NCI-H2029 (cell line): ENCODE data around the gene PKHD1.

Experiments
- DNase-seq: peaks from one replicate; lab custom pipeline; 2025; lab: John Stamatoyannopoulos, UW

Gene PKHD1

GRCh38 chr6:51793393-51793792 lies 294.0 kb downstream of the PKHD1 start:
- no peak for DNase-seq

- DNase-seq, result no peak
Observed at GRCh38 chr6:51792273-51793030, 295.0 kb downstream of the PKHD1 start.

- DNase-seq, result no peak
Observed at GRCh38 chr6:51790946-51791345, 296.5 kb downstream of the PKHD1 start.

- no peak for DNase-seq
Observed at GRCh38 chr6:51788121-51788520, 299.3 kb downstream of the PKHD1 start.

- no peak for DNase-seq
Observed at GRCh38 chr6:51778666-51779065, 308.7 kb downstream of the PKHD1 start.

- no peak for DNase-seq
Observed at GRCh38 chr6:51777618-51778017, 309.8 kb downstream of the PKHD1 start.

- DNase-seq, result no peak
Observed at GRCh38 chr6:51775942-51776860, 311.2 kb downstream of the PKHD1 start.

GRCh38 chr6:51768087-51768486 lies 319.3 kb downstream of the PKHD1 start:
- no peak for DNase-seq

GRCh38 chr6:51765230-51765629 lies 322.2 kb downstream of the PKHD1 start:
- DNase-seq, result no peak

- no peak for DNase-seq
Observed at GRCh38 chr6:51753635-51754034, 333.8 kb downstream of the PKHD1 start.

- no peak for DNase-seq
Observed at GRCh38 chr6:51743999-51744398, 343.4 kb downstream of the PKHD1 start.

GRCh38 chr6:51740658-51741057 lies 346.8 kb downstream of the PKHD1 start:
- no peak for DNase-seq

GRCh38 chr6:51738614-51739013 lies 348.8 kb downstream of the PKHD1 start:
- no peak for DNase-seq

GRCh38 chr6:51737580-51738360 lies 349.6 kb downstream of the PKHD1 start:
- no peak for DNase-seq

GRCh38 chr6:51725155-51725554 lies 362.3 kb downstream of the PKHD1 start:
- DNase-seq, result no peak

- no peak for DNase-seq
Observed at GRCh38 chr6:51720327-51720726, 367.1 kb downstream of the PKHD1 start.

GRCh38 chr6:51719297-51719696 lies 368.1 kb downstream of the PKHD1 start:
- DNase-seq, result no peak

- DNase-seq, result no peak
Observed at GRCh38 chr6:51718533-51718932, 368.9 kb downstream of the PKHD1 start.

GRCh38 chr6:51717477-51717876 lies 369.9 kb downstream of the PKHD1 start:
- DNase-seq, result no peak

GRCh38 chr6:51711876-51712275 lies 375.5 kb downstream of the PKHD1 start:
- no peak for DNase-seq

- DNase-seq, result no peak
Observed at GRCh38 chr6:51706086-51706485, 381.3 kb downstream of the PKHD1 start.

- no peak for DNase-seq
Observed at GRCh38 chr6:51704932-51705540, 382.4 kb downstream of the PKHD1 start.
